DOHH2 (cell line): ENCODE results near the gene TPBGL.

ENCODE experiments used
- EZH2phosphoT487 ChIP-seq: fragments of 200-600 bp; sonication (generic); IDR thresholded peaks from 2 replicates; pipeline ENCODE4 v1.6.1; 2017; ENCODE audit warnings: borderline replicate concordance, mild to moderate bottlenecking, antibody characterized with exemption, low read length, moderate library complexity, mixed read lengths
- TF ChIP-seq, protein P1 (sequence below): fragments of 200-600 bp; sonication (generic); IDR thresholded peaks from one replicate; pipeline ENCODE4 v1.5.1; 2014; ENCODE audit warnings: antibody characterized with exemption, mild to moderate bottlenecking, low read depth, low read length; ENCODE audit not compliant: poor library complexity, severe bottlenecking

GRCh38 chr11:75248924-75249256 lies 8.3 kb downstream of the TPBGL start:
- TF ChIP-seq, protein P1, sequence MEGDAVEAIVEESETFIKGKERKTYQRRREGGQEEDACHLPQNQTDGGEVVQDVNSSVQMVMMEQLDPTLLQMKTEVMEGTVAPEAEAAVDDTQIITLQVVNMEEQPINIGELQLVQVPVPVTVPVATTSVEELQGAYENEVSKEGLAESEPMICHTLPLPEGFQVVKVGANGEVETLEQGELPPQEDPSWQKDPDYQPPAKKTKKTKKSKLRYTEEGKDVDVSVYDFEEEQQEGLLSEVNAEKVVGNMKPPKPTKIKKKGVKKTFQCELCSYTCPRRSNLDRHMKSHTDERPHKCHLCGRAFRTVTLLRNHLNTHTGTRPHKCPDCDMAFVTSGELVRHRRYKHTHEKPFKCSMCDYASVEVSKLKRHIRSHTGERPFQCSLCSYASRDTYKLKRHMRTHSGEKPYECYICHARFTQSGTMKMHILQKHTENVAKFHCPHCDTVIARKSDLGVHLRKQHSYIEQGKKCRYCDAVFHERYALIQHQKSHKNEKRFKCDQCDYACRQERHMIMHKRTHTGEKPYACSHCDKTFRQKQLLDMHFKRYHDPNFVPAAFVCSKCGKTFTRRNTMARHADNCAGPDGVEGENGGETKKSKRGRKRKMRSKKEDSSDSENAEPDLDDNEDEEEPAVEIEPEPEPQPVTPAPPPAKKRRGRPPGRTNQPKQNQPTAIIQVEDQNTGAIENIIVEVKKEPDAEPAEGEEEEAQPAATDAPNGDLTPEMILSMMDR: no peak
- no peak for TF ChIP-seq EZH2phosphoT487
